GM21786 (cell line): Measurements from ENCODE around the gene KIF1A.

Source experiments
- ATAC-seq: cut with Tn5 transposase; IDR thresholded peaks from one replicate; pipeline ENCODE4 v1.9.1; 2021; ENCODE audit not compliant: unreplicated experiment

Gene KIF1A

DNA sequence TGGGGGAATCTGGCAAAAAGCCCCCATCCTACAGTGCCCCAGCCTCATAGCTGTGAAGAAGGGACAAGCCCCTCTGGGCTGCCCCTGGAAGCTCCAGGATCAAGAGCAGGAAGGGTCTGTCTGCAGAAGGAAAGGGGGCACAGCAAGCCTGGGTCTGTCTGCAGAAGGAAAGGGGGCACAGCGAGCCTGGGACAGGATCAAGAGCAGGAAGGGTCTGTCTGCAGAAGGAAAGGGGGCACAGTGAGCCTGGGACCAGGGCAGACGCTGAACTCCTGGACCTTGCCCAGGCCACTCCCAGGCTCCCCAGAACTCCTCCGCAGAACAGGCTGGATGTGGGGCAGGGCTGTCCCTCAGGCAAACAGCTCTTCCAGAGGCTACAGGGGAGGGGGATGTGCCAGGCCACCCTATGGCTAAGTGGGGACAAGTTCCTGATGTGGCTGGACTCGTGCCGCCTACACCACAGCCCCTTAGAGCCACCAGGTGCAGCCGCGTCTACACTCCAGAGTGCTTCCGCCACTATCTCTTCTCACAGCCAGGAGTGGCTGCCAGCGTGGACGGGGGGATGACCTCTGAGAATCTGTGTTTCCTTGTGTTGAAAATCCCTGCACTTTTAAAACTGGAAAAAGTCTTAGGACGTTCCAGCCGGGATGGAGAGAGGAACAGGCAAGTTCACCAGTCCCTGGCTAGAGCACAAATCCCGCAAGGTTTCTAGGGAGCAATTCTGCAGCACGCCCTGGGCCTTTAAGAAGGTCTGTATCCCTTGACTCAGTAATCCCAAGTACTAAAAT, 20.8 kb downstream of the KIF1A start:
- no peak for ATAC-seq

DNA sequence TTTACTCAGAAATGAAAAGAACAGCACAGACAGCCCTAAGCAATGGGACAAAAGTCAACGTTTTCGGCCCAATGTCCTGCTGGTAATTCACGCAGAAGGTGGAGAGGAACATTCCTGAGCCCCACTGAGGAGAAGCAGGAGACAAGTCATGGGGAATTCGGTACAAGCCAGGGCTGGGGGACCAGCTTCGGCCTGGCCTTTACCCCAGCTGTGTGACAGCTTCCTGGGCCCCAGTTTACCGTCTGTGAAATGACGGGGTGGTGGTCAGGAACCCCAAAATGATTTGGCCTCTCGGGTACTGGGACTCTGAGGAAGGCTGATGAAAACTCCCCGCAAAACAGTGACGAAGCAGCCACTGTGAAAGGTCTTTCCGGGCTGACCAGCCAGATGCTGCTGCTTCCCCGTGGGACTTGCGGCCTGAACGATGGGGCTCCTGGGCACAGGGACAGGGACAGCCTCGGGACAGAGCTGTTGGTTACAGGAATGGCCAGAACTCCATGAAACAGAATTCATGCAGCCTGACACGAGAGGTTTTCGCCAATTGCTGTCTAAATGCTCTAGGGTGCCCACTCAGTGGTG, 21.6 kb downstream of the KIF1A start:
- no peak for ATAC-seq

DNA sequence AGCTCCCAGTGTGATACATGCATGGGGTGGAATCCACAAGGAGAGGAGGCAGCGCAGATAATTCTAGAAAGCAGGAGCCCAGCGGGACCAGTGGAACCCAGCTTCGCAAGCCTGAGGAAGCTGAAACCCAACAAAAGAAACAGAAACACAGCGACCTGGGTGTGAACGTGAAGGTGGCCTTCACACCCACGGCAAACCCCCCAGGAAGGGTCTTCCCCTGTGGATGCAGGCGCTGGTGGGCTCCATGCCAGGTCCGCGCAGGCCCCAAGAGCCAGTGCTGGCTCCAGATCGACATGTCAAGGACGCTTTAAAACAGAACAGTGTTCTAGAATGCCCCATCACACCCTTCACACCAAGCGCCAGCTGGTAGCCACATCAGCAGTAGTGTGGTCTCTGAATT, 22.1 kb downstream of the KIF1A start:
- no peak for ATAC-seq

DNA sequence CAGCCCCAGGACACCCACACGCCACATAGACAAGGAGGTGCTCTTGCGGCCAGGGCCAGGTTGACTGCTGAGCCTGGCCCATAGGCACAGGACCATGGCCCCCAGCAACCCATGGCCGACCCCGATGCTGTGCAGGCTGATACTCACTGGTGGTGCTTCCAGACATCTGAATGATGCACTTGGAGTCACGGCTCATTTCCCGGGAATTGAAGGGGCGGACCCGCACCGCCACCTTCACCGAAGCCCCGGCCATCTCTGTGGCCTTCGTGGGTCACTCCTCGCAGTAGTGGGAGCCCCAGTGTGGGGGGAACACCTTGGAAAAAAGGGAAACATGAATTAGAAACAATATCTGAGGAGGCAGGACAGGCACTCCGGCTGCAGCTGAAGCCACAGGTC, 22.5 kb downstream of the KIF1A start:
- ATAC-seq = no peak

DNA sequence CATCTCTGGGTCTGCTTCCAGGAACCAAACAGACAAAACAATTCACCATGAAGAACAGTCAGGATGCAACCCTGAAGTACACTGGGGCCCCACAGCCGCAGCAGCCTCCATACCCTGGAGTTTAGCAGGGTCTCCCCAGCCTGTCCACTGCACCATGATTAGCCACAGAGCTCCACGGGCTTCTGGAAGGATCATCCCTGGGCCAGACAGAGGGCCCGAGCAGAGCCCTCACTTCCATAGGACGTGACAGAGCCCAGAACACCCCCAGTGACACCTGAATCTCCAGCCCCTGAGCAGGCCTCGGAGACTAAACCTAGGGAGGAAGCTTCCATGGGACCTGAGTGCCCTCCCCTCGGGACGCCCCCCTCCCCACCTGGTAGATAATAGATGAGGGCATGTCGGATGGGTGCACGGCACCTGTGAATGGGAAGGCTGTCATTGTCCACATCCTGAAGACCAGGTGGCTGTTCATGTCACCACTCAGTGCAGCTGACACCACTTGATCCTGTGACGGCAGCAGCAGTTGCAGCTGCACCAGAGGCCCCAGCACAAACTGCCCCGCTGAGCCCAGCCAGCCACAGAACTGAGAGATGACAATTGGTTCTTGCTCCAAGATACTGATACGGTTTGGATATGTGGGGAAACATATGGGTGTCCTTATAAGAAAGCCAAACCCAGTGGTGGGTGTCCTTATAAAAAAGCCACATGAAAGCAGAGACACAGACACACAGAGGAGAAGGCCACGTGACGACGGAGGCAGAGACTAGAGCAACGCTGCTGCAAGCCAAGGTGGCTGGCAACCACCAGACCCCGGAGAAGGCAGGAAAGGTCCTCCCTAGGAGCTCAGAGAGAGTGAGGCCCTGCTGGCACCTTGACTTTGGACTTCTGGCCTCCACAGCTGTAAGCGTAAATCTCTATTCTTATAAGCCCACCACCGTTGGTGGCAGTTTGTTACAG, 23.2 kb downstream of the KIF1A start:
- no peak for ATAC-seq

DNA sequence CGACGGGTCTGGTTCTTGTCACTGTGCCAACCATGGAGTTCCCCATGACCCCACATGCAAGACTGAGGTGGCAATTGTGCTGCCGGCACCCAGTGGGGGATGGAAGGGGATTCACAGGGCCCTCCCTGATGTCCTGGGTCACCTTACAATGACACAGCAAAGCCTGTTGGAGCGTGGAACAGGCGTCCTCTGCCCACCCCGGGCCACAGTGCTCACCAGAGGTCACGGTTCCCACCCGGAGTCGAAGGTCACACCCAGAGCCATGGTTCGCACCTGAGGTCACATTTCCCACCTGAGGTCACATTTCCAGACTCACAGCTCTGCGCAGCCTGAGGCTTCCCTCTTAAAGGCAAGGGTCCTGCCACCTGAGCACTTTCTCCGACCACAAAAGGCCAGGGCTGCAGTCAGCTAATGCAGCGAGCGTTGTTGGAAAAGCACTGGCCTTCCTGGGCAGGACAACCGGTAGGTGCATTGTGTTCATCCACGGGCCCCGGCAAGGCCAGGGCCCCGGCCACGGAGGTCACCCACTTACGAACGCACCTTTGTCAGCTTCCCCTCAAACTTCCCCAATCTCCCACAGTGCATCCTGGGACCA, 24.0 kb downstream of the KIF1A start:
- no peak for ATAC-seq

- ATAC-seq = no peak
These were observed 24.6 kb downstream of the KIF1A start for GRCh38 chr2:240795454-240795853.

DNA sequence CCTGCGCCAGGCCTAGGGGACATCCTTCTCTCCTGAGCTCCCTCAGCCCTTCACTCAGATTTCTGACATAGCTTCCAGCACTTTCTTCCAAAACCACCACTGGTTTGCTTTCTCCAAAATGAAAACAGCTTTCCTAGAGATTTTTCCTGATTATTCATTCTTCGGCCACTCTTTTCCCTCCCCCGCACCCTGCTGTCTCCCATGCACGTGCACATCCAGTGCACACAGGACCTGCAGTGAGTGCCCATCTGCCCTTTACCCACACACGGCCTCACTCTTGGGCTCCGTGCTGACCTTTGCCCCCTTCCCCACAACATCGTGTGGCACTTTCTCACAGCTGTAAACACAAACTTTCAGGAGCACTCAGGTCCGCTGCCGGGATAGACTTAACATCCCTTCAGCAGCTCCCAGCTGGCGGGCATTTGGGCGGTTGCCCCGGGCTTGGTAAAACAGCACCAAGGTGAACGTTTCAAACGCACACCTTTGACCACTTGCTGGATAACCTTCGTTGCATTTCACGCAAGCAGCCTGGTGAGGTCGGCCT, 25.8 kb downstream of the KIF1A start:
- no peak for ATAC-seq

- ATAC-seq = no peak
These were observed 26.5 kb downstream of the KIF1A start for GRCh38 chr2:240793313-240794177.

DNA sequence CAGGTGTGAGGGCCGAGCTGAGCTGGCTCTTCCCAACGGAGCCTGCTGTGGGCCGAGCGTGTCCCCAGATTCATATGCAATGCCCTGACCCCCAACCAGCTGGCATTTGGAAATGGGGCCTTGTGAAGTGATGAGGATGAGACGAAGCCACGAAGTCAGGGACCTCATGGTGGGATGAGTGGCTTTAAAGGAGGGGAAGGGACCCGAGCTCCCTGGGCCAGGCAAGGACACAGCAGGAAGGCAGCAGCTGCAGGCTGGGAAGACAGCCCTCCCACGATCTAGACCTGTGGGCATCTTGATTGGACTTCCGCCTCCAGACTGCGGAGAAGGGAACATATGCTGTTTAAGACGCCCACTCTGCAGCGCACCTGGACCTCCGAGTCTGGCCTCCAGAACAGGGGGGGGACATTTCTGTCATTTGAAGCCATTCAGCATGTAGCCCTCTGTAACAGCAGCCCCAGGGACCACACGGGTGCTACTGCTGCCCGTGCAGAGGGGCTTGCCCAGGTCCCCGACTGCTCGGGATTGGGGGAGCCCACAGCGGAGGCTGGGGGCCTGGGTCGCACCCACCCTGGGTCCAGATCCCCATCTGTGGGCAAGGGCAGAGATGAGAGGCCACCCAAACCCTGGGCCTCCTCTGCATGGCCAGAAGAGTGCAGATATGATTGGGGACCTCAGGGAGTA, 27.2 kb downstream of the KIF1A start:
- no peak for ATAC-seq

- ATAC-seq = no peak
These were observed 28.0 kb downstream of the KIF1A start for GRCh38 chr2:240791821-240792628.

GRCh38 chr2:240791221-240791800, 28.7 kb downstream of the KIF1A start:
- ATAC-seq = no peak

DNA sequence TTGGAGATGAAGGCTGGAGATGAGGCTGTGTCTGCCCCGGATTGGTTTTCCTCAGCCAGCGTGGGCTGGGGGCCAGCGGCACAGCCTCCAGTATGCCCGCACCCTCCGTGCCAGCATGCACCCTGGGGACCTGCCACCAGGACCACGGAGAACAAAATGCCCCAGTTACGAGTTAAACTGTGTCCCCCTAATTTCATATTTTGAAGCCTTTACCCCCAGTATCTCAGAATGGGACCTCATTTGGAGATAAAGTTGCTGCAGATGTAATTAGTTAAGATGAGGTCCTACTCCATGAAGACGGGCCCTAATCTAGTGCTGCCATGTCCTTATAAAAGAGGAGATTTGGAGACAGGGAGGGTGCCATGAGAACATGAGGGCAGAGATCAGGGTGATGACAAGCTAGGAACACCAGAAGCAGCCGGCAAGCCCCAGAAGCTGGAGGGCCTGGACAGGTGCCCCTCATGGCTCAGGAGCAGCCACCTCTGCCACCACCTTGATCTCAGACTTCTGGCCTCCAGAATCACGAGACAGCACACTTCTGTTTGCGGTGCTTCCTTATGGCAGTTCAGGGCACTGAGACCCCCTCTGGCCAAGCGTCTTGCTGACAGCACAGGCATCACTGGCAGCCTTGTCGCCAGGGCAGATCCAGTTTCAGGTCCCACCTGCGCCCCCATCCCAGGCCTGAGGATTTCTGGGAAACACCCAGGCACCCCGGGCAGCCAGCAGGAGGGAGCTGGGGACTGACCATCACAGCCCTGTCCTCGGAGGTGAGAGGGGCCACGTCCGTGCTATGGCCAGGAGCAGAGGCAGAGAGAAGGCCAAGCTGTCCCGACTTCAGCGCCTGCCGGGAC, 29.4 kb downstream of the KIF1A start:
- ATAC-seq = no peak

GRCh38 chr2:240789501-240790369, 30.3 kb downstream of the KIF1A start:
- no peak for ATAC-seq

GRCh38 chr2:240789051-240789453, 31.0 kb downstream of the KIF1A start:
- no peak for ATAC-seq

DNA sequence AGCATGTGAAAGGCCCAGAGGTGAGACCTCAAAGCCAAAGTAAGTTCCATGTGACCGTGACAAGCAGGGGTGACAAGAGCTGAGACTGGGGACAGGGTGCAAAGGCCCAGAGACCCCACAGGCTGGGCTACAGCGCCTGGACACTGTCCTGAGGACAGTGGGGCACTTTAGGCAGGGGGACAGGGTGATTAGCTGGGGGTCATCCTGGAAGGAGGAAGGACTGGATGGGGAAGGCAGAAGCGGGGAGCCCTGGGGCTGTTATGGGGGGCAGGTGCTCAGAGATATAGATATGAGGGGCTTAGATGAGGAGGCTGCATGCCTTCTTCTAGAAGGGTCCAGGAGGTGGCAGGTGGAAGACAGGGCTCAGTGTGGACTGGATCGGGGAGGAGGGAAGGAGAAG, 31.5 kb downstream of the KIF1A start:
- ATAC-seq = no peak
